ENCODE data around the gene AKAP13. TPM values are rescaled to one million over a fixed set of nuclear protein-coding genes. Genes with fewer than 3 reads are reported as not detected.

Gene AKAP13
- total RNA-seq, 4 donors from 2014 or later, result 332 to 362 (median 351) TPM

GRCh38 chr15:85627213-85627935, 247.0 kb downstream of the AKAP13 start:
- Histone ChIP-seq H3K4me1 (peaks cover 0 to 94% (median 43%) of the 10 kb centered on the region in 4 donors), H3K27ac (peak overlapping the region in 2 of 4 donors; percentile 24 to 30), H3K4me3 (no peak overlapping the region), H3K36me3 (peaks cover 0 to 3% (median 0%) of the 10 kb centered on the region in 3 donors), H3K9me3 (no peaks in the 10 kb centered on the region), H3K27me3 (no peaks in the 10 kb centered on the region)
- 65 to 74% methylated on average over 6 of the region's 6 CpGs for WGBS, 2 donors
- DNase-seq (ENCODE audit: low spot score in 2 of 2), result no peak
- TF ChIP-seq EP300 (IDR thresholded peaks at IDR 0.05), result no peak

- Histone ChIP-seq H3K9me3 (no peaks in the 10 kb centered on the region), H3K36me3 (peaks cover 0 to 7% (median 0%) of the 10 kb centered on the region in 3 donors), H3K27me3 (no peaks in the 10 kb centered on the region), H3K4me1 (peaks cover 0 to 90% (median 27%) of the 10 kb centered on the region in 4 donors), H3K4me3 (no peak overlapping the region), H3K27ac (peak overlapping the region in 2 of 4 donors; percentile 3 to 15)
- no peak for TF ChIP-seq EP300 (IDR thresholded peaks at IDR 0.05)
- no peak for TF ChIP-seq POLR2A (IDR thresholded peaks at IDR 0.05)
- TF ChIP-seq CTCF (IDR thresholded peaks at IDR 0.05), result no peak
- 65 to 68% methylated on average over 4 of the region's 4 CpGs for WGBS, 2 donors
- no peak for DNase-seq (ENCODE audit: low spot score in 2 of 2)
Measured at GRCh38 chr15:85630311-85630710, 249.9 kb downstream of the AKAP13 start.

- TF ChIP-seq EP300 (IDR thresholded peaks at IDR 0.05) (no peak), CTCF (IDR thresholded peaks at IDR 0.05) (no peak), POLR2A (IDR thresholded peaks at IDR 0.05) (no peak)
- Histone ChIP-seq H3K27me3 (no peaks in the 10 kb centered on the region), H3K27ac (peak overlapping the region in 2 of 4 donors; percentile 3 to 13), H3K4me1 (peaks cover 0 to 83% (median 22%) of the 10 kb centered on the region in 4 donors), H3K4me3 (no peak overlapping the region), H3K9me3 (no peaks in the 10 kb centered on the region), H3K36me3 (peaks cover 0 to 7% (median 0%) of the 10 kb centered on the region in 3 donors)
- DNase-seq (ENCODE audit: low spot score in 2 of 2), result no peak
- 41 to 45% methylated on average over 2 of the region's 2 CpGs for WGBS, 2 donors
Measured at GRCh38 chr15:85631018-85631417, 250.6 kb downstream of the AKAP13 start.

GRCh38 chr15:85632014-85632413, 251.6 kb downstream of the AKAP13 start:
- H3K9me3 ChIP-seq, result no peaks in the 10 kb centered on the region
- WGBS, 2 donors, result 89 to 90% methylated on average over 4 of the region's 4 CpGs
- TF ChIP-seq EP300 (IDR thresholded peaks at IDR 0.05) (no peak), POLR2A (IDR thresholded peaks at IDR 0.05) (no peak), CTCF (IDR thresholded peaks at IDR 0.05) (no peak)
- H3K27me3 ChIP-seq, result no peaks in the 10 kb centered on the region
- DNase-seq (ENCODE audit: low spot score in 2 of 2), result no peak
- peaks cover 0 to 81% (median 17%) of the 10 kb centered on the region in 4 donors for H3K4me1 ChIP-seq
- H3K36me3 ChIP-seq, result peaks cover 0 to 14% (median 0%) of the 10 kb centered on the region in 3 donors
- no peak overlapping the region for H3K4me3 ChIP-seq
- H3K27ac ChIP-seq, result peak overlapping the region in 2 of 4 donors; percentile 30 to 50

- H3K4me1 ChIP-seq, result peaks cover 0 to 72% (median 13%) of the 10 kb centered on the region in 4 donors
Measured at GRCh38 chr15:85633859-85634258, 253.5 kb downstream of the AKAP13 start.

More at GRCh38 chr15:85633859-85634258, 253.5 kb downstream of the AKAP13 start:
- Histone ChIP-seq H3K4me3 (no peak overlapping the region), H3K9me3 (no peaks in the 10 kb centered on the region), H3K36me3 (peaks cover 0 to 13% (median 0%) of the 10 kb centered on the region in 3 donors), H3K27me3 (no peaks in the 10 kb centered on the region), H3K27ac (no peak overlapping the region)
- TF ChIP-seq POLR2A (IDR thresholded peaks at IDR 0.05), result no peak
- no peak for TF ChIP-seq CTCF (IDR thresholded peaks at IDR 0.05)
- TF ChIP-seq EP300 (IDR thresholded peaks at IDR 0.05), result no peak
- no peak for DNase-seq (ENCODE audit: low spot score in 2 of 2)
